HG02840 (cell line): ENCODE data around the gene SMG7.

Experiments used
- ATAC-seq: cut with Tn5 transposase; IDR thresholded peaks from one replicate; pipeline ENCODE4 v1.9.1; 2021; ENCODE audit warnings: mild to moderate bottlenecking, moderate library complexity, moderate number of reproducible peaks; ENCODE audit not compliant: unreplicated experiment, low FRiP score

Gene SMG7

DNA sequence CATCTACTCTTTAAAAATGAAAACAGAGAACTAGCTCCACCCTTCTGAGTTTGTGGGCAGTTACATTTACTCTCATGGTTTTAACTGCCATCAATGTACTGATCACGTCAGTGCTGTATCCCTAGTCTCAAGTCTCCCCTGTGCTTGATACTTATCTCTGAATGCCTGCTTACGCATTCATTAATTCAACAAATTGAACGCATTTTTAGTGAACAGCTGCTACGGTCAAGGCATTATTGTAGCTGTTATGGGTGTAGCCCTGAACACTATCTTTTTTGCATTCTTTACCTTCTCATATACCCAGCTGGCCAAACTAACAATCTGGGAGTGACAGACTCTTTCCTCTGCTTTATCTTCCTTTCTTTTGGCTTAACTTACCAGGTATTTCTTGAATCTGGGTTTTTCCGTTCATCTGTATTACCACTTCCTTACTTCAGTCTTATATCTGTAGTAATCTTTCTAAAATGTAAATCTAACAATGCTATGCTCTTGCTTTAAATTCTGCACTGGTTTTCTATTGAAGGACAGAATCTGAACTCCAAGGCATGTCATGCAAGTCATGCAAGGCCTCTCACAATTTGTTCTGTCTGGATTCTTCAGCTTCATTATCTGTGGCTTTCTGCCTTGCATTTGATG is 33.3 kb downstream of the SMG7 start:
- ATAC-seq = no peak

- ATAC-seq = no peak
These were observed 34.3 kb downstream of the SMG7 start for GRCh38 chr1:183506561-183506960.

DNA sequence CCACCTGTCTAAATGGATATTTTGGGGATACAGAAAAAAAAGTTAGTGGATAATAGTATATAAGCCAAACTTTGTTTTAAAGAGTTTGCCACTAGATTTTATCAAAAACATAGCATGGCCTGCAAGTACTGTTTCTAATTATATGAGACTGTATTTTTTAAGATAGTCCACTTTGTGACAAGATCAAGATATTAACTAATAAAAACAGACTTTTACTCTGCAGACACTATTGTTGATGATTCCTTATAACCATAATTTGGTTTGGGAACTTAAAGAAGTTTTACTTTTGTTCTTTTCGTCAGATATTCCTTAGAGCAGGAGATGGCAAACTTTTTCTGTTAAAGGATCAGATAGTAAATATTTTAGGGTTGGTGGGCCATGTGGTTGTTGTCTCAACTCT is 36.4 kb downstream of the SMG7 start:
- no peak for ATAC-seq

DNA sequence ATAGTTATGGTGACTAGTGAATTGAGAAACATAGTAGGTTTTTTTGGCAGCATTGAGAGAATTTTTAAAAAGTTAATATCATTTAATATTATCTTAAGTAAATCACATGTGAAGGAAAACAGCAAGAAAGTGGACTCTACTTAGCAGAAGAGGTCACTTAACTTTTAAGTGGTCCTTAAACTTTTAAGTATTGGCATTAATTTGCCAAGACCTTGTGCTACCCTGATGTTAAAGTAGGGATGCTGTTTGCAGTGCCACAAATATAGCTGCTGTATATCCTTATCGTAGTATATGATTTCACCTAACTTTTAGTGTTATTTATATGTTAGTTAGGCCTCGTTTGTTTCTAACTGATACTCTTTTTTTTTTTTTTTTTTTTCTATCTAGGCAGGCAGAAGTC is 40.2 kb downstream of the SMG7 start:
- ATAC-seq = no peak

- ATAC-seq = no peak
These were observed 41.9 kb downstream of the SMG7 start for GRCh38 chr1:183514235-183514634.

DNA sequence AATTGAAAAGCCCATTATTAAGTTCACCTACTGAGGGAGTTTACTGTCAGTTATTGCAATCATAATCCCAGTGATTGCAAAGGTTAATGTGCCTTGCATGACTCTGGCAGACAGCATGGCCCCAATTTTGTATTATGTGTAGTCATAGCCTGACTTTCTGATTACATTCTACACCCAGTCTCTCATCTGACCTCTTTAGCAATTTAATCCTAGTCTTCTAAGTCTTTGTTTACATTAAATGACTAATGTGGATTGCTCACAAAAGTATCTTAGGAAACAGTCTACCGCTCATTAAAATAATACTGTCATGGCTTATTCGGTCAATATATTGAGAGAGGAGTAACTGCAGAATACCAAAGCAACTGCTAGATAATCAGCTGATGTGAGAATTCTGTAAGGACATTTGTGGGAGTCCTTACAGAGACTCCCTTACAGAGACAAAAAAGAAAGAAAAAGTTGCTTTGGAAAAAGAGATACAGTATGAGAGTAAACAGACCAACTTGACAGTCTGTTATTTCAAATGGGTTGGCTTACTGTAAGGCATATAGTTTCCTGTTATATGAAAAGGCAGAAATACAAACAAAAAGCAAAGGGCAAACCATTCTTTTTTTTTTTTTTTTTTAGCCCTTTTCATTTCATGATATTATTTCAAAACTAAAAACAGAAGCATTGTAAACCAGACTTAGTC is 42.8 kb downstream of the SMG7 start:
- ATAC-seq = no peak

DNA sequence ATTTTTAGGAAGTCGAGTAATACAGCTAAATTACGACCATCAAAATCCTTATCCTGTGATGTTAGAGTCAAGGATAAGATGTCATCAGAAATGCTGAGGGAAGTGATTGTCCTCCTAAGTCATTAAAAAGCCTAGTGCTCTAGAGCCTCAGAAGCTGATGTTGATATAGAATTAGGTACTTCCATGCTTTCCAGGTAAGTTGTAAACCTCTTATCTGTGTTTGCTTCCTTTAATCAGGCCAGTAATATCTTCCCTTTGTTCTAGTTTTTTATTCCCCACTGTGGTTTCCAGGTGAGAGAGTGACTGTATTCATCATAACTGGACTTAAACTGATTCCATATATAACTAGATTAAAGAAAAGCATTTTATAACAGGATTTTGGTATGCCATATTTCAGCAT is 44.4 kb downstream of the SMG7 start:
- ATAC-seq = no peak

DNA sequence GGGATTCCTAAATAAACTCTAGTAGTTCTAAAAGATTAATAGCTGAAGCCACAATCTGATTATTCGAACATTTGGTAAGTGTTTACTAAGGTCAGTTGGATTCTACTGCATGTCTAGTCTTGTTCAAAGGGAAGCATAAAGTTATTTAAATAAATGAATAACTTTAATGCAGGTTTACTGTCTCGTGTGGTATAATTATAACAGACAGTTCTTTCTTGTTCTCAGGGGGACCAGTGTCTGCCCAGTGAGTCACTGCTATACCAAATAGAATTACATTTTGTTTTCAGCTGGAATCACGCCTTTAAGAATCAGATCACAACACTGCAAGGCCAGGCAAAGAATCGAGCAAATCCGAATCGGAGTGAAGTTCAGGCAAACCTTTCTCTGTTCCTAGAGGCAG is 45.1 kb downstream of the SMG7 start:
- ATAC-seq = no peak

GRCh38 chr1:183520379-183520778 is 48.1 kb downstream of the SMG7 start:
- no peak for ATAC-seq

GRCh38 chr1:183522104-183522503 is 49.8 kb downstream of the SMG7 start:
- ATAC-seq = no peak

- ATAC-seq = no peak
These were observed 56.3 kb downstream of the SMG7 start for GRCh38 chr1:183528577-183528976.

GRCh38 chr1:183533617-183534174 is 61.4 kb downstream of the SMG7 start:
- ATAC-seq = no peak

DNA sequence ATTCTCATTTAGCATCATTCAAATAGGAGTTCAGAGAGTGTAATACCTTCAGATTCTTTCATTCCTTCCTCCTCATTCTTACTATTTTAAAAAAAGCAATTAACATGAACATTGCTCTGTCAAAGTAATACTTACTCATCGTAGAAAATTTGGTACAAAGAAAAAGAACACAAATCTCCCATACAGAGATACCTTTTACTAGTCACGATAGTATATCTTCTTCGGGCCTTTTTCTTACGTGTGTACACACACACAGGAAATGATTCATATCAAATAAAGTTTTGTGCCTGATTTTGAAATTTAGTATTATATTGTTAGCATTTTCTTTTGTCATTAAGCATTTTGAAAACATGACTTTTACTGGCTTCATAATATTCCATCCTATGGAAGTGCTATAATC is 65.1 kb downstream of the SMG7 start:
- no peak for ATAC-seq

DNA sequence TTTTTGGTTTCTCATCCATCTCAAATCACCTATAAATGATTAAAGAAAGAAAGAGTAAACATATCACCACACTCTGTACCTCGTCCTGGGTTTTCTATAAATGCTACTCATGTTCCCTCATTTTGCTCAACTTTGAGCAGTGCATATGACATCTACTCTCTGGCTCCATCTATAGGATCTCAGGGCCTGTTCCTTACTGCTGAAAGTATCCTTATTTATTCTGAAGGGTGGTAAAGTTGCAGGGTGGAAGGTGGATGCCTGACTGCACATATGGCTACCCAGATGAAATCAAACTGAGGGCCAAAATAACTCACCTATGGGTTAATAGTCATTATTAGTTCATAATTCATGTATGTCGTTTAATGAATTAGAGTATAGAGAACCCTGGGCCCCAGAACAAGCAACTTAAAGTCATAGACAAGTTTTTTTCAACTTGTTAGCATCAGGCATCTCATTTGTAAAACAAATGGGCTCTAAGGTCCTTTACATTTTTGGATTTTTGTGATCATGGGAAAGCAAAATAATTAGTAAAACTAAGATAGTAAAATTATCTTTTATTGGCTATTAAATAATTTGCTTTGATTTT is 71.4 kb downstream of the SMG7 start:
- no peak for ATAC-seq

GRCh38 chr1:183544598-183545297 is 72.4 kb downstream of the SMG7 start:
- ATAC-seq = no peak

- ATAC-seq = no peak
These were observed 74.1 kb downstream of the SMG7 start for GRCh38 chr1:183546427-183546826.

DNA sequence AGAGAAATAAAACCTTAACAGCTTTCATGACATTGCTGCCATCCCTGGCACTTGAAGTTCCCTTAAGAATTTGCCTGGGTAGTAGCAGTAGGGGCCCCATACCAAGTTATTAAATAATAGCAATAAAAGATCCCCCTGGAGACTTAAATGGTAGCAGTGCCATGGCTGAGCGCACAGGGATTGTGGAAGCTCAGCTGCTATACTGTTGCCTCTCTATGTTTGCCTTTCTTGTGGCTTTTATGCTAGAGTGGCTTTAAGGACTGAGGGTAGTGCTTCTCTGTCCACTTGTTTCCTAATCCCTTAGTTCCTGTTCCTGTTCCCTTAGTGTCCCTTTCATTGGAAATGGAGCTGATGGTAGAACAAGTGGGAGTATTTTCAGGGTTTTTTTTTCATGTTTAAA is 75.8 kb downstream of the SMG7 start:
- ATAC-seq = no peak

GRCh38 chr1:183550915-183551314 is 78.6 kb downstream of the SMG7 start:
- ATAC-seq = no peak

DNA sequence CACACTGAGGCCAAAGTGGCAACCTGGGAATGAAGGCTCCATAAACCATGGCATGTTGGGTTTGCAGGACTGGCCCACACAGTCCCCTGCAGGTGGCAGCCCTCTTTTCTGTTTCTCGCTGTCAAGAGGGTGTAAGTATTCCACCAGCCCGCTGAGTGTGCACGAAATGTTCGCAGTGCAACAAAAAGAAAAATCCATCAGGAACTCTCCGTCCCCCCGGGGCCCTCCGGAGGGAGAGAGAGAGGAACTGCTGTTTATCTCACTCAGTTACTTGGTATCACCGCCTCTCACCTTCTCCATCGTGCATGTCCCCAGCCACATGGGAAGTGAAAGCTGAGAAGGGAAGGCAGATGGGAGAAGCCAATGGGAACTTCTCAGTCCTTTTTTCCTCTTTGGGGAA is 79.6 kb downstream of the SMG7 start:
- ATAC-seq = no peak

DNA sequence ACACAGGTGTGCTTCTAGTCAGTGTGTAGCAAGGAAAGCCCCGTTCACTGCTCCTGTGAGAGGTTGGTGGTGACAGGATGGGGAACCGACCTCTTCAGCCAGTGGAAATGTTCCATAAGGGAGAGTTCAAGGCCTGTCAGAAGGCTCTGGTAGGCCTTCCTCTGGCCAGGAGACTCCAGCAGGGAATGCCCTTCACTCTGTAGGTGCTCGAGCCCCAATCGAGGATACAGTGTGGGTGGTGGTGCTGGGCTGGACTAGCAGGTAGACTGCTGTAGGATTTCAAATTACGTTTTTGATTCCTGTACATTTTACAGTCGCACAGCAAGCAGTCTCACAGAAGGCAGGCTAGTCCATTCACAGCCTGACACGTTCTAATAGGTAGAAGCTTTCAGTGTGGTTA is 80.1 kb downstream of the SMG7 start:
- no peak for ATAC-seq

GRCh38 chr1:183552891-183553290 is 80.6 kb downstream of the SMG7 start:
- no peak for ATAC-seq
